GM10847 (cell line): ENCODE results near the gene OR6K3.

Source experiments
- POLR2A ChIP-seq: IDR thresholded peaks from 2 replicates; pipeline ENCODE4 v1.6.1; 2011; ENCODE audit not compliant: insufficient read length; ENCODE audit errors: extremely low read depth

Gene OR6K3

GRCh38 chr1:158694596-158694995 lies 25.9 kb downstream of the OR6K3 start:
- no peak for TF ChIP-seq POLR2A

- no peak for TF ChIP-seq POLR2A
Observed at GRCh38 chr1:158692356-158692755, 28.2 kb downstream of the OR6K3 start.

GRCh38 chr1:158691907-158692306 lies 28.6 kb downstream of the OR6K3 start:
- TF ChIP-seq POLR2A = no peak

GRCh38 chr1:158689875-158690274 lies 30.6 kb downstream of the OR6K3 start:
- no peak for TF ChIP-seq POLR2A

GRCh38 chr1:158689110-158689509 lies 31.4 kb downstream of the OR6K3 start:
- no peak for TF ChIP-seq POLR2A

GRCh38 chr1:158687037-158687436 lies 33.5 kb downstream of the OR6K3 start:
- TF ChIP-seq POLR2A = no peak

- no peak for TF ChIP-seq POLR2A
Observed at GRCh38 chr1:158686111-158687009, 34.2 kb downstream of the OR6K3 start, which contains the start of gene SPTA1. SPTA1 (minus strand) TSS chr1:158686715; CDS start chr1:158686517, 198 bp downstream.

- no peak for TF ChIP-seq POLR2A
Observed at GRCh38 chr1:158685085-158685484, 35.4 kb downstream of the OR6K3 start.

- TF ChIP-seq POLR2A = no peak
Observed at GRCh38 chr1:158681606-158682005, 38.9 kb downstream of the OR6K3 start.

GRCh38 chr1:158679289-158679688 lies 41.2 kb downstream of the OR6K3 start:
- TF ChIP-seq POLR2A = no peak

- no peak for TF ChIP-seq POLR2A
Observed at GRCh38 chr1:158675563-158676323, 44.8 kb downstream of the OR6K3 start.

GRCh38 chr1:158674302-158674701 lies 46.2 kb downstream of the OR6K3 start:
- TF ChIP-seq POLR2A = no peak
